Measurements from ENCODE around the gene HDAC2.

Gene HDAC2

GRCh38 chr6:113907102-113907815 is 63.7 kb downstream of the HDAC2 start:
- DNase-seq: no peak

- DNase-seq: no peak
These were observed 67.2 kb downstream of the HDAC2 start for GRCh38 chr6:113903666-113904330.

GRCh38 chr6:113901482-113901881 is 69.5 kb downstream of the HDAC2 start:
- no peak for DNase-seq

- no peak for DNase-seq
These were observed 76.0 kb downstream of the HDAC2 start for GRCh38 chr6:113894712-113895674.

GRCh38 chr6:113893866-113894265 is 77.1 kb downstream of the HDAC2 start:
- DNase-seq: no peak

GRCh38 chr6:113893451-113893850 is 77.5 kb downstream of the HDAC2 start:
- no peak for DNase-seq

- no peak for DNase-seq
These were observed 81.9 kb downstream of the HDAC2 start for GRCh38 chr6:113888956-113889630.

GRCh38 chr6:113888493-113888892 is 82.5 kb downstream of the HDAC2 start:
- no peak for DNase-seq

GRCh38 chr6:113886512-113886911 is 84.4 kb downstream of the HDAC2 start:
- no peak for DNase-seq

GRCh38 chr6:113884011-113884410 is 86.9 kb downstream of the HDAC2 start:
- no peak for DNase-seq
